NCI-H524 treated with DMSO at 0.1 percent for 48 hours (cell line): ENCODE measurements around the gene LETM1.
"Not testable (repeated sequence)": the region's sequence is repeated elsewhere in the genome, so short reads cannot be mapped to it uniquely, and the experiment has no call there.

ENCODE experiments used
- DNase-seq: peaks from one replicate; lab custom pipeline; 2025; lab: John Stamatoyannopoulos, UW

Gene LETM1

DNA sequence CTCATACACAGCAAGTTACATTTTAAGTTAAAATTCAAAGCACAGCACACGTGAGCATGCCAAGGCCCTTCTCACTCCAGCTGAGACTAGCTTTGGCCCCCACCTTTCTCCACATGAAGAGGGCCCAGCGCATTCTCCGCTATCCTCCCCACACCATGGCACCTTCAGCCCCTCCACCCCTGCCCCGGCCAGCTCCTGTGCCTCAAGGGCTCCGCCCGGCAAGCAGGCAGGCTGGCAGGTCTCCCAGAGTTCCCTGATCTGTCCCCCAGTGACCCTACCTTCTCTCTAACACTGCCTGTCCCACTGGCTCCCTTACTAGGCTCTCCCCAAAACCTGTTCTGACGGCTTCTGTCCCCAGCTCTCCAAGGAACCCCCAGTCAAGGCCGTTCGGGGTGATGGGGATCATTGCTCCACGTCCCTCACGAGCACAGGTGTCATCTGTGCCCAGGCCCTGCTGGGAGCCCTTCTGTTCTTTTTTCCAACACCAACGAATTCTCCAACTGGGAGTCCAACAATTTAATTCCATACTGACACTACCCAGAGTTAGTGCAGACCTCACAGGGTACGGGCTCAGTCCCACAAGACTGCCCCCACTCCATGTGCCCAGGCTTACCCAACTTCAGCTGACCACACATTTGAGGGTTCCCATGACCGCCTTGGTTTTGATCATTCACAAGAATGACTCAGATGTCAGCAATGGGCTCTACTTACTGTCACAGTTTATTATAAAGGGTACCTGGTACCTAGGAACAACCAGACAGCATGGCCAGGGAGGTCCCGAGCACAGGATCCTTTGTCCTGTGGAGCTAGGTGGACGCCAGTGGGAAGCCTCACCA, 4.2 kb downstream of the LETM1 start:
- DNase-seq = no peak

DNA sequence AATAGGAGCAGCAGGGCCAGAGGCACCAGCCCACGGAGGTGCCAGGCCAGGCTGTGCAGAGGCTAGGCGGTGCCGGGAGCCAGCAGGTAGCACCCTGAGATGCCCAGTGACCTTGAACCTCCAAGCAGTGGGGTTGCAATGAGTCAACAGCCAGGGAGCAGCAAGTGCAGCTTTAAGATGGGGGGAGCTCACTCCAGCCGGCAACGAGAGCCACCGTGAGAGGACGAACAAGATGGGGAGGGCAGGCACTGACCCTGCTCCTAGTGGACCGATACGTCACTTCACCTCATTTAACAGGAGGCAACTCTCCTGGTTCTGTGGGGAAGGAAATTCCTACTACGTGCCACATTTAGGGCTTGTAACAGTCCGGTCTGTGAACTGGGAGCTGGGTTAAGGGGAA, 4.8 kb downstream of the LETM1 start:
- DNase-seq = no peak

DNA sequence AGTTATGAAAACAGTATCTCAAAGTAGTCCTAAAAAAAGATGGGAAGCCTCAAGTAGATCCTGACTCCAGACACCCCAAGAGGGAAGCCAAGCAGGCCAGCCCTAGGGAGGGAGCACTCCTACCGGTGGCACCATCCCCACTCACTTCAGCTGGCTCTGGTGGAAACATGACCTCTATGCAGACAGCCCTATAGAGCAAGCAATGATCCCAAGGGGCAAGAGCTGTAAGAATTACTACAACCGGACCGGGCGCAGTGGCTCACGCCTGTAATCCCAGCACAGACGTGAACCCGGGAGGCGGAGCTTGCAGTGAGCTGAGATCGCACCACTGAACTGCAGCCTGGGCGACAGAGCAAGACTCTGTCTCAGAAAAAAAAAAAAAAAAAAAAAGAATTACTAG, 5.7 kb downstream of the LETM1 start:
- DNase-seq = no peak

DNA sequence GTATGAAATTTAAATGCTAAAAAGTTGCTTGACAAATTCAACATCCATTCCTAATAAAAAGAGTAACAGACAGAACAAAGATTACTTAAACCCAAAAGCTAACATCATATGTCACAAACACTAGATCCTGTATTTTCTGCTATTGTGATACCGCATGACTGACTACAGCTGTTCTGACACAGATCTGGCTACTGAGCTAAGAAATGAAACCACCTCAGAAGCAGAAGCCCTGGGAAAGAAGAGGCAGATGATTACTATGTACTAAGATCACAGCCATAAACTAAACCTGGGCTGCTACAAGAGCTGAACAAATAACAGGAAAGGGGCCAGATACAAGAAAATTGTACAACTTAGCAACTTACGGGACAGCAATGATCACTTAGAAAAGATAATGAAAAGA, 9.4 kb downstream of the LETM1 start:
- no peak for DNase-seq

DNA sequence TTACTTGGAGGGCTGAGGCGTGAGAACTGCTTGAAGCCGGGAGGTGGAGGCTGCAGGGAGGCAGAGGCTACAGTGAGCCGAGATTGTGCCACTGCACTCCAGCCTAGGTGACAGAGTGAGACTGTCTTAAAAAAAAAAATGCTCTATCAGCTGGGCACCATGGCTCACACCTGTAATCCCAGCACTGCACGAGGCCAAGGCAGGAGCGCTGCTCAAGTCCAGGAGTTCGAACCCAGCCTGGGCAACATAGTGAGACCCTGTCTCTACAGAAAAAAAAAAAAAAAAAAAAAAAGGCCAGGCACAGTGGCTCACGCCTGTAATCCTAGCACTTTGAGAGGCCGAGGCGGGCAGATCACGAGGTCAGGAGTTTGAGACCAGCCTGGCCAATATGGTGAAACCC, 11.3 kb downstream of the LETM1 start:
- not testable (repeated sequence) for DNase-seq

DNA sequence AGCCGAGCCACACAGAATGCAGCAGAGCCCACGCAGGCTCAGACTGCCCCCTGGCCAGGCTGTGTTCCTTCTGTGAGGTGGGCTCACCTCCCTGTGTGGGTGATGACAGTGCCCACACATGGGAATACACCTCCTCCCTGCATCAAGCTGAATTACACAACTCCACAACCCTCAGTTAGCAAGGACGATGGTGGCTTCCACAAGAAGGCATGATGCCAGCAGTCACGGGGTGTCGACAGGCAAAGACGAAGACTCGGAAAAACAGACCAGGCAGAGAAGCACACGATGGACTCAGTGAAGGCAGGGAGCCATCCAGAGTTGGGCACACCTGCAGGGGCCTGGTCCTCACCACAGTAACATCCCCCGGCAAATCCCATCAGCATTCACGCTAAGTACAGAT, 12.1 kb downstream of the LETM1 start:
- no peak for DNase-seq

DNA sequence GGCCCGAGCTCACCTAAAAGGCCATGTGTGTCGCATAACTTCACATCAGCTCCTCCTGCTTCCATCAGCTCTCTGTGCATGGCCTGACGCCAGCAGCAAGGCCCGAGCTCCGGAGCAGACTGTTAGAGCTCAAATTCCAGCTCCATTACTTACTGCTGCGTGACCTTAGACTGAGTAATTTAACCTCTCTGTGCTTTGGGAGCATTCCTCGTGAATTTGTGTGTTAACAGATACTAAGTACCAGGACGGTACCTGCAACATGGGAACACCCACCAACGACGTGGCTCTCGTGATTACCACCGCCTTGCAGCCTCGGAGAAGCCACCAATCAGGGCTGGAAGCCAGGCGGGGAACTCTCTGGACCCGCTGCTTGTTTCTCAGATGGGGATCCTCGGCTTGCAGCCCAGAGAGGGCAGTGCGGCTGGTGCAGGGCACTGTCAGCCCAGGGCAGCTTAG, 12.9 kb downstream of the LETM1 start:
- no peak for DNase-seq

DNA sequence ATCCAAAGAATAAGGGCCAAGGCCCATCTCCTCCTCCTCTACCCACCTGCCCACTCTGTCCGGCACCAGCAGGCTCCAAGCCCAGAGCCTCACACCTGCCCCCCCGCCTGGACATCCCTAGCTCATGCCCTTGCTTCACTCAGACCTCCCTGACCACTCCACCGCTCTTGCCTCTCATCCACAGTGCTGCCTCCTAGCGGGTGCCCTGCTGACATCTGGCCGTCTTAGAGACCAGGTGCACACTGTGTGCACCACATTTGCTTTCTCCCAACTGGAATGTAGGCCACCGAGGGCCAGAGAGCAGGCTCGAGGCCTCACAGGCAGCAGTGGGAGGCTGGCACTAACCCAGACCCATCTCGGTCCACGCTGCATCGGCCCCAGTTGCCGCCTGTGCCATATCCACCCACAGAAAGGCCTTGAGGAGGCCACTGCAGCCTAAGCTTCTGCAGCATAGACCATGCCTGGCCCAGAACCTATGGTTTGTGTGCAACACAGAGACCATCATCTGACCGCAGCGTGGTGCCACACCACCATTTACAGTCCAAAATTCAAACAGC, 13.5 kb downstream of the LETM1 start:
- no peak for DNase-seq

DNA sequence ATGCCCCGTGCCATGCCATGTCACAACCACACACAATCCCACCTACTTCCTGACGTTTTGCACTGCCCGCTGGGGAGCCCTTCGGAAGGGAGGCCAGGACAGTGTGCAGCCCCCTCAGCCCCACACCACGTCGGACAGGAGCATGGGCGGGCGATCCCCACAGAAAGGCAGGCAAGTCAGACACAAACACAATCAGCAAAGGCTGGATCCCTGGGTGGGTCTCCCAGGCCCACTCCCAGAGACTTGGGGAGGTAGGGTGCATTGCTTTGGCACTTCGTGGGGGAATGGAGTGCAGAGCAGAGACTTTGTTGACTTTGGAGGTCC, 14.1 kb downstream of the LETM1 start:
- DNase-seq = no peak

DNA sequence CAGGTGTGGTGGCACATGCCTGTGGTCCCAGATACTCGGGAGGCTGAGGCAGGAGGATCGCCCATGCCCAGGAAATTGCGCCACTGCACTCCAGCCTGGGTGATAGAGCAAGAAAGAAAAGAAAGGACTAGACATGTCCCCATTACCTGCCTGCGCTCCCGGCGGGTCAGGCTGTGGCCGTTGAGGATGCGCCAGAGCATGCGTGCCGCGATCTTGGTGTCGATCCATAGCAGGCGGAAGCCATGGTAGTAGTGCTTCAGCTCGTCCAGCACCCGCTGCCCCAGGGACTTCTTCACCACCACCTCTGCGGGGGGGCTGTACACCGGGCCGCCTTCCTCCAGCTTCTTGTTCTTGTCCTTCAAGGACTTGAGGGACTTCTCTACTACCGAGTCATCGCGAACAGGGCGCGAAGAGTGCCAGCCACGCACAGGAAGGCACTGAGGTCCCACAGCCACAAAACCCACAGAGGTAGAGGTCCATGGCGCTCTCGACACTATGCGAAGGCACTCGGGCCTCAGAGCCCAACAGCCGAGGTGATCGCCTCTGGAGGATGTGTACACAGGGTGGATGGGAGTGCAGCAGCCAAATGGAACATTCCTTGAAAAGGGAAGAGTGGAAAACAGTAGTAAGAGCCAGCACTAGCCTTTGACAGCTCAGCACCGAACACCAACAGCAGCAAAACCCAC, 14.6 kb downstream of the LETM1 start:
- no peak for DNase-seq

DNA sequence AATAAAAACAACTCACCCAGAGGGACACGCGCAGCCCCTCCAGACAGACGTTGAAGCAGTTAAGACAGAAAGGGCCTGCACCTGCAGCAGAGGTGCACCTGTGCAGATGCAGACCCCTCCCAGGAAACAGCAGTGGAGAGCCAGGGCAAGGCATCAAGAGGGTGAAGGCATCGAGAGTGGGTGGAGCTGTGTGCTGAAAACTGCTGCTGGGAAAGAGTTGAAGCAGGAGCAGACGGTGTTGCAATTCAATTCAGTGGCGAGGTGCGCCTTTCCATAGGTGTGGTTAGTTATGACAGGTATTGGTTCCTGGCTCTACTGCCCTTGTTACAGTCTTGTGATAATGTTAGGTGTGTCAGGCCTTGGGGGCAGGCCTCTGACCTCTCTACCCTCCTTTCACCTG, 16.7 kb downstream of the LETM1 start:
- DNase-seq = no peak

DNA sequence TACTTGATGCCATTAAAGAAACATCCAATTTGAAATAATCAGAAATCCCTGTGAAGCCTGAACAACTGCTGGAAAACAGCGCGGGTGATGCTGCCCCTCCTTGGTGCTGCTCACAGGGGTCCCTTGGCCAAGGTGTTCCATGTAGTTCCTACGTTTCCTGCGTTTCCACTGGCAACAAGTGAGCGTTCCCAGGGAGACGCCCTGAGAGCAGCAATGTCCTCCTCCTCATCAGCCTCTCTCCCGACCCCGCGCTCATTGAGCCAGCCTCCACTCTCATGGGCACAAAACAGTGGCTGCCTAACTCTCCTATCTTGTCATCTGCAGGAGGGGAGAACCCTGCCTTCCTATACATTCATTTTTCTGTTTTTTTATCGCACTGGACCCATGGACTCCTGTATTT, 18.9 kb downstream of the LETM1 start:
- DNase-seq = no peak

DNA sequence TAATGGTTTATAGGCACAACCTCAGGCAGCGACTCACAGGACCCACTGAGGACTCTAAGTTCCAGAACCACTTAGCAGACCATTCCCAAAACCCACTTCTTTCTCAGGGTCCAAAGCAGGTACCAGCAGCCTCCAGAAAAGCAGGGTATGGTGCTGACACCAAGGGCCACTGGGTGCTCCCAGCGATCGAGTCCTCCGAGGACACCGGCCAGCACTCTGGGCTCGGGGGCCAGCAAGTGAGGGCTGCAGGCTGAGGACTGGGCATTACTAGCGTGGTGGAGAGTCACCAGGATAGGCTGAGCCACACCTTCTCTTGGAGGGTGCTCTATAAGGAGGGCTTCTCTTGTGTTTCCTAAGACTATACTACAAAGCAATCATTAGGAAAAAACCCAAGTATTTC, 19.3 kb downstream of the LETM1 start:
- no peak for DNase-seq

DNA sequence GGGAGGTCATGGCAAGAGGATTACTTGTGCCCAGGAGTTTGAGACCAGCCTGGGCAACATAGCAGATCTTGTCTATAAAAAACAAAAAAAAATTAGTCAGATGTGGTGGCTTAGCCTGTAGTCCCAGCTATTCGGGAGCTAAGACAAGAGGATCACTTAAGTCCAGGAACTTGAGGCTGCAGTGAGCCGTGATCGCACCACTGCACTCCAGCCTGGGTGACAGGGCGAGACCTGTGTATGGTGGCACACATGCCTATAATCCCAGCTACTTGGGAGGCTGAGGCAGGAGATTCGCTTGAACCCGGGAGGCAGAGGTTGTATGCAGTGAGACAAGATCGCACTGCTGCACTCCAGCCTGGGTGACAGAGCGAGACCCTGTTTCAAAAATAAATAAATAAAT, 20.1 kb downstream of the LETM1 start:
- DNase-seq = not testable (repeated sequence)

DNA sequence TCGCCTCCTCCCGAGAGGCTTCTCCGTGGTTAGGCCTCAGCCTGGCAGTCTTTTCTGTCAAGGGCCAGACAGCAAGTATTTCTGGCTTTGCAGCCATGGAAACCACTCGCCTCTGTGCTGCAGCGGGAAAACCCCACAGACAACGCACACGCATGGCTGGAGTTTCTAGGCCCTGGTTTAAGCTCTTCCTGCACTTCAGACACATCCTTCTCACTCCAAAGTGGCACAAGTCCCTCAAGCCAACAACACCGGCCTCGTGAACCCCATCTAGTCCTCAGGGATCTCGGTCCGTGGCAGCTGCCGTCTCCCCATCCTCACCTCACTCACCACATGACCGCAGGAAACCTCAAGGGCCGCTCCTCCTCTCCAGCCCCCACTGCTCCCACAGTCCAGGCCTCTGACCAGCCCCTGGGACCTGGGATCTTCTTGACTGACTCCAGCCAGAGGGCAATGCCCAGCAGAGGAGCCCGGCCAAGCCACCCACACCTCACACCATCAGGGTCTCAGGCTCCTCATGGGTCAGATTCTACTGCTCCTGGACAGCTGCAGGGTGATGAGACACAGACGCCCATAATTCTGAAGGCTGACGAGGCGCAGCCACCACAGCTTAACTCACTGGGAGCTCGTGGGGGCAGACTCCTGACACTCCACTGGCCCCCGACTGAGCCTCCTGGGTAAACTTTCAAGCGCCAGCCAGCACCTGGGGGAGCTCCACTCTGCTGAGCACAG, 21.7 kb downstream of the LETM1 start:
- DNase-seq = no peak

DNA sequence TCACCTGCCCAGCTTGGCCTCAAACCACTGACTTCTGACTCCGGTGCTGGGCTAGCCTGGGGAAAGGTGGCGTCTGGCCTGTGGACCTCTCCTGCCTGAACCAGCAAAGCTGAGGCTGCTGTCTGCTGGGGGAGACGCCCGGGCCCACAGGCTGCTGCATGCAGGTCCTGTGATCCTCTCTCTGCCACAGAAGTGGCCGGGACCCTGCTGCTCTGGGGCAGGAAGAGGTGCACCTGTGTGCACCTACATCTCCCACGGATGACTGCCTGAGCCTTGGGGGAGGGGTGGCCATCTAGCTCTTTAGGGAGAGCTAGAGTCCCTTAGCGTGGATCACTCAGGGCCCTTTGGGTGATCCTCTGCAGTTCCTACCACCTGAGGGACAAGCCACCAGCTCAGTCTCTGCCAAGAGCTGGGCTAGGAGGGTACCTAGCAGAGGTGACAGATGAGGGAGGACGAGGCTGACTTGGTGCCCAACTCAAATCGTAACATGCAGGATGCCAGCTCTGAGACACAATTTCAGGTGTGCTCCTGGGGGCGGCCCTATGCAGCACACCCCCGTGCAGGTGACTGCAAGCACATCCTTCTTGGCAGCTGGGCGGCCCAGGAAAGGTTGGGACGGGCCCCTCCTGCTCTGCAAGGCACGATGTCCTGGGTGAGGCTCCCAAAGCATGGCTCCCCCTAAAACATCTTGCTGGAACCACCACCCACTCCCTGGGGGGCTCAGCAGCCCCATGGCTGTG, 22.5 kb downstream of the LETM1 start:
- DNase-seq = no peak

DNA sequence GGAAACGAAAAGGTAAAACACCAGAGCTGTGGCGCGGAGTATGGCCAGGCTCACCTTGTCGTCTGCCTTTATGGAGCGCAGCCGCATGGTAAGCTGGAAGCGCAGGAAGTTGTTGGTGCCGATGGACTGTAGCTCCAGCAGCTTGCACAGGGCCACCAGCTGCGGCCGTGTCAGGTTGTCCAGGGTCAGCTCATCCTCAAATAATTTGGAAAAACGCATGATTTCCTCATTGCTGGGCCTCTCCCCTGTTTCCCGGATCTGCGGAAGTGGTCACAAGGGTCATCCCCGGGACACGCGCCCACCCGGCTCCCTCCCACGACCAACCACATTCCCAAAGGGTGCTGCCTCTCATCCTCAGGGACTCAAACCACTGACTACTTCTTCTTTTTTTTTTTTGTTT, 23.3 kb downstream of the LETM1 start:
- DNase-seq = no peak

DNA sequence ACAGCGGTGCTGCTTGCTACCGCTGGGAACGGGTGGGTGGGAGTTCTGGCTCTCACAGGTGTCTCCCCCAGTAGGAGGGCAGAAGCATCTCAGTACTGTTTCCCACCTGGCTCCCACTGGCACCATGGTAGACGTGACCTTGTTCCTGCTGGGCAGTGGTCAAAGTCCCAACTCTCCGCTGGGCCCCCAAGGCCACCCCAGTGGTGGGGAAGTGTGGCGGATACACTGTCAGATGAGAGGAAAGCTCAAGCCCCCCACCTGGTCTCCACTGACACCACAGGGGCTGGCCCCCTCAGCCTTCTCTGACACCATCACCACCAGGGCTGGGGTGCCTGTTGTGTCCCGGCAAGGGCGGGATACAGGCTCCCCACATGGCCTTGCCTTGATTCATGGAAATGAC, 24.6 kb downstream of the LETM1 start:
- no peak for DNase-seq

DNA sequence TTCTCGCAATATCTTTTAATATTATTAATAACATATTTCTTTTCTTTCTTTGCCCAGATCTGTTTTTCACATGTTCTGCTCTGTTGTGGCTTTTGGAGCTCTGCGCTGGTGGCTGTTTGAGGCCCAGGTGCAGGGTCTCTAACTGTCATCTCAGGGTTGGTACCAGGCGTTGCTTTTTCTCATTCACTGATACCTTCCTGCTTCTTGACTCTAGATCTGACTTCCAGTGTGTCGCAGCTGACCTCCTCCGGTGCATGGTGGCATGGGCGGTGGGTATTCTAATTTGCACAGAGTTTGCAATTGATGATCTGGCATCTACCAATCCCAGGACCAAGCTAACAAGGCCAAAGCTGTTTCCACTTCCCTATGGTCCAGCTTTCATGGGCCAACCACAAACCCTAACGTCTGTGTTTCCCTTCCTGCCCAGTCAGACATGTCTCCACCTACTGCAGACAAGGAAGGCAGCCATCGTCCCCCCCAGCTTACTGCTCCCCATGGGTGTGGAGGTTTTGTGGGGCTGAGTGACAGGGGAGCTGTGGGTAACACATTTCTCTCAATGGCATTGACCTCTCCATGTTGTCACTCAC, 25.2 kb downstream of the LETM1 start:
- DNase-seq = no peak

DNA sequence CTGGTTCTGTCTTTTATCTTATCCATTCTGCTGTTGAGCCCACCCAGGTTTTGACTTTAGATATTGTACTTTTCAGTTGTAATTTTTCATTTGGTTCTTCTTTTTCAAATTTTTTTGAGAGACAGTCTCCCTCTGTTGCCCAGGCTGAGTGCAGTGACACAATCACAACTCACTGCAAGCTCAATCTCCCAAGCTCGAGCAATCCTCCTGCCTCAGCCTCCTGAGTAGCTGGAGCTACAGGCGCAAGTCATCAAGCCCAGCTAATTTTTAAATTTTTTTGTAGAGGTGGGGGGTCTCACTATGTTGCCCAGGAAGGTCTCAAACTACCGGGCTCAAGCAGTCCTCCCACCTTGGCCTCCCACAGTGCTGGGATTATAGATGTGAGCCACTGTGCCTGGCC, 25.7 kb downstream of the LETM1 start:
- no peak for DNase-seq

DNA sequence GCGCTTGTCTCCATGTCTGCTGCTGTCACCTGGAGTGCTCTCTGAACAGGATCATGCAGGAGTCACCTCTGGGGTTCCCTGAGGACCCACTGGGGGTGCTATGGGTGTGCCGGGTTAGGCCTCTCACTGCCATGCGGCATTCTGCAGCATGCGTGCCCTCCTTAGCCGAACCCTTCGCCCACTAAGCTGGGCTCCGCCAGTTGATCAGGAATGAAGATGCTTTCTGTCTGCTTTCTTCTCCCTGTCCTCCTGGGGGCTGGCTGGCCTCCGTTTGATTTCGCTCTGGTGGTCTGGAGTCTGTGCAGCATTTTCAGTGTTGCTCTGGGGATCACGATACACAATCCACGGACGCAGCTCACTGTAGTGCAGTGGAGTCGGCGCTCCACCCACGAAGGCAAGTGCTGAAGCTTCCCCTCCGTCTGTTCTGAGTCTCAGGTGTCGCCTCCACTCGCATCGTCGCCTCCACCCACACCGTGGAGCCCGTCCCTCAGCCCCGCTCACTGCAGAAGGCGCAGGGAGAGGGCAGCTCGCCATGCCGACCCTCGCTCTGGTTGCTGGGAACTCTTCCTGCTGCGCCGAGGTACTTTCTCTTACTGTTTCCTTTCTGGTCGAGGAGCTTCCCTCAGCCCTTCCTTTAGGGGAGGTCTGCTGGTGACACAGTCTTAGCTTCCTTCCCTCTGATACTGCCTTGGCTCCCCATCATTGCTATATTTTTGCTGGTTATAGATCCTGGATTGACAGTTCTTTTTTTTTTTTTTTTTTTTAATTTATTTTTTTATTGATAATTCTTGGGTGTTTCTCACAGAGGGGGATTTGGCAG, 29.2 kb downstream of the LETM1 start:
- DNase-seq = no peak
